ENCODE data around the gene CEP128. TPM values are rescaled to one million over a fixed set of nuclear protein-coding genes. Genes with fewer than 3 reads are reported as not detected.

Gene CEP128
- total RNA-seq, 4 donors from 2014 or later: 5.6 to 9.0 (median 7.5) TPM

GRCh38 chr14:80477388-80478160 lies 464.0 kb downstream of the CEP128 start:
- no peak for TF ChIP-seq CTCF (IDR thresholded peaks at IDR 0.05; ENCODE audit: low read depth)

GRCh38 chr14:80475074-80475473 lies 466.5 kb downstream of the CEP128 start:
- TF ChIP-seq CTCF (IDR thresholded peaks at IDR 0.05; ENCODE audit: low read depth): no peak

- TF ChIP-seq CTCF (IDR thresholded peaks at IDR 0.05; ENCODE audit: low read depth): no peak
These were observed 473.0 kb downstream of the CEP128 start for GRCh38 chr14:80468331-80469122.

- no peak for TF ChIP-seq CTCF (IDR thresholded peaks at IDR 0.05; ENCODE audit: low read depth)
These were observed 475.9 kb downstream of the CEP128 start for GRCh38 chr14:80465546-80466220.

GRCh38 chr14:80464531-80465149 lies 476.9 kb downstream of the CEP128 start:
- no peak for TF ChIP-seq CTCF (IDR thresholded peaks at IDR 0.05; ENCODE audit: low read depth)

- no peak for TF ChIP-seq CTCF (IDR thresholded peaks at IDR 0.05; ENCODE audit: low read depth)
These were observed 485.3 kb downstream of the CEP128 start for GRCh38 chr14:80456209-80456608.
